HepG2 (cell line): ENCODE results near the gene LRBA. TPM values are rescaled to one million over a fixed set of nuclear protein-coding genes. Genes with fewer than 3 reads are reported as not detected.

Experiments
- ATAC-seq: fragments of 200-7000 bp; cut with Tn5 transposase; 3 replicates; pipeline ENCODE4 v1.9.1; 2020; ENCODE audit warnings: mild to moderate bottlenecking, moderate library complexity
- BruUV-seq: library from RNA; stranded (reverse); fragments of 400-500 nt; replicated peaks from 2 replicates; lab custom pipeline; 2021; lab: Mats Ljungman, UMichigan
- CTCF ChIA-PET: fragments of 300-600 bp; formaldehyde crosslinking; extraction: SDS; loops from one replicate; lab custom pipeline; 2021; ENCODE audit warnings: low total read pairs, inconsistent platforms, low intra/inter-chr PET ratio; lab: Yijun Ruan, JAX
- POLR2A ChIA-PET: fragments of 350-600 bp; sonication (Branson Sonifier 250); formaldehyde crosslinking; loops from one replicate; lab custom pipeline; 2020; ENCODE audit warnings: antibody characterized with exemption, inconsistent platforms; lab: Yijun Ruan, JAX
- DNase-seq: peaks from one replicate; pipeline ENCODE4 v3.0.0-alpha.2; 2015; ENCODE audit warnings: low spot score
- FAIRE-seq: peaks from 3 replicates; lab custom pipeline; 2011; peaks lifted over from hg19 to GRCh38; lab: Jason Lieb, UNC
- H2AFZ ChIP-seq: one replicate; pipeline ENCODE4 v1.6.1; 2011; ENCODE audit warnings: low read length, inconsistent platforms
- H3K27ac ChIP-seq: fragments of 300-600 bp; 3 replicates; pipeline ENCODE4 v1.8.0; 2011; ENCODE audit warnings: mixed run types, mild to moderate bottlenecking, mixed read lengths, low read length, inconsistent platforms; ENCODE audit not compliant: insufficient read depth; ENCODE audit errors: extremely low read length
- H3K27me3 ChIP-seq, 2 experiments: fragments of 200-600 bp in 1 of 2; 2 replicates in 1 of 2; 3 replicates in 1 of 2; pipeline versions ENCODE4 v1.6.0 to v1.8.0; 2011; ENCODE audit warnings: low read length in 2 of 2, mild to moderate bottlenecking in 2 of 2, moderate library complexity in 2 of 2, inconsistent platforms in 1 of 2; ENCODE audit not compliant: insufficient read depth in 2 of 2, control insufficient read depth in 1 of 2
- H3K36me3 ChIP-seq, 2 experiments: fragments of 200-600 bp in 1 of 2; replicated peaks in 1 of 2; 2 replicates in 1 of 2; 3 replicates in 1 of 2; pipeline versions ENCODE4 v1.5.1 to v1.8.0; 2011; ENCODE audit warnings: low read length in 2 of 2, inconsistent platforms in 1 of 2; ENCODE audit not compliant: insufficient read depth in 2 of 2, control insufficient read depth in 1 of 2
- H3K4me1 ChIP-seq: 2 replicates; pipeline ENCODE4 v1.5.1; 2012; ENCODE audit warnings: low read length, inconsistent platforms; ENCODE audit not compliant: insufficient read depth
- H3K4me2 ChIP-seq: 2 replicates; pipeline ENCODE4 v1.6.0; 2011; ENCODE audit warnings: low read depth, low read length, inconsistent platforms
- H3K4me3 ChIP-seq, 3 experiments: fragments of 200-600 bp in 1 of 3; sonication (generic), shearing (Covaris generic) in 1 of 3; replicated peaks in 1 of 3; 2 replicates each; pipeline ENCODE4 v1.5.1; 2011 to 2016; ENCODE audit warnings: low read length in 3 of 3, inconsistent platforms in 2 of 3, low read depth in 2 of 3, mild to moderate bottlenecking in 2 of 3, control low read depth in 1 of 3, mixed read lengths in 1 of 3; ENCODE audit not compliant: insufficient read depth in 1 of 3
- H3K79me2 ChIP-seq: one replicate; pipeline ENCODE4 v1.6.1; 2011; ENCODE audit warnings: low read length, inconsistent platforms; ENCODE audit not compliant: insufficient read depth
- H3K9ac ChIP-seq: 2 replicates; pipeline ENCODE4 v1.6.0; 2011; ENCODE audit warnings: mild to moderate bottlenecking, low read depth, low read length, inconsistent platforms; ENCODE audit not compliant: insufficient read depth
- H3K9me3 ChIP-seq: 2 replicates; pipeline ENCODE4 v1.5.1; 2012; ENCODE audit warnings: mild to moderate bottlenecking, low read length
- H4K20me1 ChIP-seq: 2 replicates; pipeline ENCODE4 v1.6.0; 2011; ENCODE audit warnings: inconsistent platforms, mild to moderate bottlenecking, low read length, moderate library complexity; ENCODE audit not compliant: insufficient read depth
- CEBPG ChIP-seq: IDR thresholded peaks from 2 replicates; pipeline ENCODE4 v1.6.1; 2016
- FOXJ3 ChIP-seq: sonication (generic); formaldehyde crosslinking; IDR thresholded peaks from 2 replicates; pipeline ENCODE4 v1.4.0; 2020; ENCODE audit warnings: missing genetic modification reagents, mild to moderate bottlenecking, borderline replicate concordance
- KLF13 ChIP-seq: sonication (generic); formaldehyde crosslinking; IDR thresholded peaks from 2 replicates; pipeline ENCODE4 v1.4.0; 2020; ENCODE audit warnings: mild to moderate bottlenecking, missing genetic modification reagents
- PAX8 ChIP-seq: sonication (generic); formaldehyde crosslinking; IDR thresholded peaks from 2 replicates; pipeline ENCODE4 v1.8.0; 2022; ENCODE audit warnings: mild to moderate bottlenecking, missing genetic modification reagents, borderline replicate concordance
- RNF2 ChIP-seq: fragments of 450-650 bp; conservative IDR thresholded peaks from 2 replicates; pipeline ENCODE4 v1.6.1; 2016; ENCODE audit warnings: low read depth
- SIN3A ChIP-seq: IDR thresholded peaks from 2 replicates; pipeline ENCODE4 v1.6.1; 2011; ENCODE audit warnings: low read depth, mild to moderate bottlenecking, control low read depth, low read length, borderline replicate concordance
- ZEB1 ChIP-seq: IDR thresholded peaks from 2 replicates; pipeline ENCODE4 v1.6.1; 2012; ENCODE audit warnings: mild to moderate bottlenecking, low read depth, inconsistent platforms; ENCODE audit not compliant: insufficient replicate concordance
- ZNF225 ChIP-seq: sonication (generic); formaldehyde crosslinking; IDR thresholded peaks from 2 replicates; pipeline ENCODE4 v1.4.0; 2020; ENCODE audit warnings: mild to moderate bottlenecking, missing genetic modification reagents
- ZNF274 ChIP-seq: sonication (generic); formaldehyde crosslinking; IDR thresholded peaks from 2 replicates; pipeline ENCODE4 v1.5.1; 2020; ENCODE audit warnings: mild to moderate bottlenecking, missing genetic modification reagents
- ZNF350 ChIP-seq: sonication (generic); formaldehyde crosslinking; IDR thresholded peaks from 2 replicates; pipeline ENCODE4 v1.4.0; 2020; ENCODE audit warnings: mild to moderate bottlenecking, low read depth, missing genetic modification reagents, borderline replicate concordance
- ZNF558 ChIP-seq: sonication (generic); formaldehyde crosslinking; IDR thresholded peaks from 2 replicates; pipeline ENCODE4 v1.9.0; 2022; ENCODE audit warnings: mild to moderate bottlenecking, missing genetic modification reagents, borderline replicate concordance
- ZNF644 ChIP-seq: IDR thresholded peaks from 2 replicates; pipeline ENCODE4 v1.6.1; 2016; ENCODE audit warnings: low read depth
- WGBS: methylation state at CpG from one replicate; pipeline ENCODE4 v1.1.6; 2017; ENCODE audit warnings: low lambda C conversion rate; 5-methylcytosine and 5-hydroxymethylcytosine counted together
- in situ Hi-C: cut with HindIII; loops from 2 replicates; pipeline ENCODE4 v1.10.0; 2017; ENCODE audit warnings: low pct_unique_long_range_greater_than_20kb; ENCODE audit not compliant: extremely low pct_ligation_motif_present
- intact Hi-C: fragments of 100-400 bp; cut with micrococcal nuclease; formaldehyde crosslinking; loops from one replicate; pipeline ENCODE4 v1.10.0; 2022; ENCODE audit not compliant: unreplicated experiment
- polyA plus RNA-seq, 8 experiments: library from polyadenylated mRNA; depleted of rRNA in 3 of 8; stranded (reverse) in 7 of 8; unstranded in 1 of 8; fragments of >200 nt; fragmentation: Illumina TruSeq in 4 of 8; extraction: Trizol in 4 of 8; gene quantifications; 2 replicates each; pipeline versions ENCODE4 v1.2.1 to v1.2.3, GENCODE V29; 2011 to 2016; ENCODE audit warnings: low read depth in 4 of 8, missing spikeins in 1 of 8, mixed read lengths in 1 of 8; ENCODE audit not compliant: insufficient read depth in 1 of 8
- total RNA-seq, 5 experiments: library from RNA; depleted of rRNA; stranded (reverse); fragments of >200 nt; fragmentation: Illumina TruSeq; extraction: Trizol; gene quantifications; 2 replicates each; pipeline ENCODE4 v1.2.3, GENCODE V29; 2016; ENCODE audit warnings: low read depth in 1 of 5
- TF ChIP-seq, protein P1 (sequence below): sonication (generic); formaldehyde crosslinking; IDR thresholded peaks from 2 replicates; pipeline ENCODE4 v1.4.0; 2020; ENCODE audit warnings: missing genetic modification reagents, borderline replicate concordance
- TF ChIP-seq, protein P2 (sequence below): sonication (generic); formaldehyde crosslinking; IDR thresholded peaks from 2 replicates; pipeline ENCODE4 v1.5.0; 2020; ENCODE audit warnings: mild to moderate bottlenecking, missing genetic modification reagents, borderline replicate concordance
- TF ChIP-seq, protein P3 (sequence below): sonication (generic); formaldehyde crosslinking; IDR thresholded peaks from 2 replicates; pipeline ENCODE4 v1.4.0; 2020; ENCODE audit warnings: missing genetic modification reagents, borderline replicate concordance

LRBA gene
- total and polyA plus RNA-seq, 2 of the 13 experiments (the other 11 are each of a cell fraction or from before 2014, with no cell fraction given) = 21.0 to 37.2 TPM

DNA sequence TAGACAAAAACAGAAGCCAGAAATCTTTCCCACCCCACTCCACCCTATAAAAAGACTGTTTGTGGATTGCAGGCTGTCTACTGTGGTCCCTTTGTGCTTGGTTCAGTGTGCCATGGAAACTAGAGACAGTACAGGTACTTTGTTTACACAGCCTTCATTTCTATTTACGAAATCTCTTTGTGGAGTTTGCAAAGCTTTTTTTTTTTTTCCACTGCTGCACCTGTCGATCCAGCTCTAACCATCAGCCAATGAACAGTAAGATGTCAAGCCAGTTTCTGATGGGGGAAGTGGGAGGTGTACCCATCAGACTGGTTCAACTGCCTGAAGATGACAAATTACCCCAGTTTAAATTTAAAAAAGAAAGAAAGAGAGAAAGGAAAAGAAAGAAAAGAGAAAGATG is 20.2 kb upstream of the LRBA start:
- 4% methylated on average over 2 of the region's 2 CpGs for WGBS
- H3K4me1 ChIP-seq = peaks cover 23% of the 10 kb centered on the region
- POLR2A ChIA-PET = no interaction called here
- H3K79me2 ChIP-seq = no peaks in the 10 kb centered on the region
- H3K27ac ChIP-seq = no peak overlapping the region
- in situ Hi-C loops (no loop called here), intact Hi-C loops (no loop called here)
- H2AFZ ChIP-seq = no peak overlapping the region
- peak; percentile 88 for ATAC-seq
- no peaks in the 10 kb centered on the region for H3K9me3 ChIP-seq
- H3K9ac ChIP-seq = no peak overlapping the region
- no peak overlapping the region for H3K4me3 ChIP-seq
- BruUV-seq = no TSS peak
- no peaks in the 10 kb centered on the region for H3K27me3 ChIP-seq
- CTCF ChIA-PET = no interaction called here
- no peaks in the 10 kb centered on the region for H3K36me3 ChIP-seq
- H4K20me1 ChIP-seq = no peaks in the 10 kb centered on the region
- no peak overlapping the region for H3K4me2 ChIP-seq
- DNase-seq = peak; percentile 41
- no peak for FAIRE-seq
- TF ChIP-seq ZNF644 (CRISPR knock-in tag) (0 out of 2 replicates have a peak, but pooled peaks have one; percentile 24), KLF13 (CRISPR knock-in tag) (no peak), ZEB1 (peak; percentile 96), PAX8 (CRISPR knock-in tag) (no peak), CEBPG (CRISPR knock-in tag) (peak; percentile 33; the same call in 1 of the 2 replicates), ZNF225 (CRISPR knock-in tag) (no peak), RNF2 (no peak), SIN3A (no peak), ZNF350 (CRISPR knock-in tag) (no peak), ZNF558 (CRISPR knock-in tag) (no peak), ZNF274 (CRISPR knock-in tag) (no peak), FOXJ3 (CRISPR knock-in tag) (no peak)
- TF ChIP-seq, protein P1, sequence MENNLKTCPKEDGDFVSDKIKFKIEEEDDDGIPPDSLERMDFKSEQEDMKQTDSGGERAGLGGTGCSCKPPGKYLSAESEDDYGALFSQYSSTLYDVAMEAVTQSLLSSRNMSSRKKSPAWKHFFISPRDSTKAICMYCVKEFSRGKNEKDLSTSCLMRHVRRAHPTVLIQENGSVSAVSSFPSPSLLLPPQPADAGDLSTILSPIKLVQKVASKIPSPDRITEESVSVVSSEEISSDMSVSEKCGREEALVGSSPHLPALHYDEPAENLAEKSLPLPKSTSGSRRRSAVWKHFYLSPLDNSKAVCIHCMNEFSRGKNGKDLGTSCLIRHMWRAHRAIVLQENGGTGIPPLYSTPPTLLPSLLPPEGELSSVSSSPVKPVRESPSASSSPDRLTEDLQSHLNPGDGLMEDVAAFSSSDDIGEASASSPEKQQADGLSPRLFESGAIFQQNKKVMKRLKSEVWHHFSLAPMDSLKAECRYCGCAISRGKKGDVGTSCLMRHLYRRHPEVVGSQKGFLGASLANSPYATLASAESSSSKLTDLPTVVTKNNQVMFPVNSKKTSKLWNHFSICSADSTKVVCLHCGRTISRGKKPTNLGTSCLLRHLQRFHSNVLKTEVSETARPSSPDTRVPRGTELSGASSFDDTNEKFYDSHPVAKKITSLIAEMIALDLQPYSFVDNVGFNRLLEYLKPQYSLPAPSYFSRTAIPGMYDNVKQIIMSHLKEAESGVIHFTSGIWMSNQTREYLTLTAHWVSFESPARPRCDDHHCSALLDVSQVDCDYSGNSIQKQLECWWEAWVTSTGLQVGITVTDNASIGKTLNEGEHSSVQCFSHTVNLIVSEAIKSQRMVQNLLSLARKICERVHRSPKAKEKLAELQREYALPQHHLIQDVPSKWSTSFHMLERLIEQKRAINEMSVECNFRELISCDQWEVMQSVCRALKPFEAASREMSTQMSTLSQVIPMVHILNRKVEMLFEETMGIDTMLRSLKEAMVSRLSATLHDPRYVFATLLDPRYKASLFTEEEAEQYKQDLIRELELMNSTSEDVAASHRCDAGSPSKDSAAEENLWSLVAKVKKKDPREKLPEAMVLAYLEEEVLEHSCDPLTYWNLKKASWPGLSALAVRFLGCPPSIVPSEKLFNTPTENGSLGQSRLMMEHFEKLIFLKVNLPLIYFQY (CRISPR knock-in tag) = no peak
- TF ChIP-seq, protein P2, sequence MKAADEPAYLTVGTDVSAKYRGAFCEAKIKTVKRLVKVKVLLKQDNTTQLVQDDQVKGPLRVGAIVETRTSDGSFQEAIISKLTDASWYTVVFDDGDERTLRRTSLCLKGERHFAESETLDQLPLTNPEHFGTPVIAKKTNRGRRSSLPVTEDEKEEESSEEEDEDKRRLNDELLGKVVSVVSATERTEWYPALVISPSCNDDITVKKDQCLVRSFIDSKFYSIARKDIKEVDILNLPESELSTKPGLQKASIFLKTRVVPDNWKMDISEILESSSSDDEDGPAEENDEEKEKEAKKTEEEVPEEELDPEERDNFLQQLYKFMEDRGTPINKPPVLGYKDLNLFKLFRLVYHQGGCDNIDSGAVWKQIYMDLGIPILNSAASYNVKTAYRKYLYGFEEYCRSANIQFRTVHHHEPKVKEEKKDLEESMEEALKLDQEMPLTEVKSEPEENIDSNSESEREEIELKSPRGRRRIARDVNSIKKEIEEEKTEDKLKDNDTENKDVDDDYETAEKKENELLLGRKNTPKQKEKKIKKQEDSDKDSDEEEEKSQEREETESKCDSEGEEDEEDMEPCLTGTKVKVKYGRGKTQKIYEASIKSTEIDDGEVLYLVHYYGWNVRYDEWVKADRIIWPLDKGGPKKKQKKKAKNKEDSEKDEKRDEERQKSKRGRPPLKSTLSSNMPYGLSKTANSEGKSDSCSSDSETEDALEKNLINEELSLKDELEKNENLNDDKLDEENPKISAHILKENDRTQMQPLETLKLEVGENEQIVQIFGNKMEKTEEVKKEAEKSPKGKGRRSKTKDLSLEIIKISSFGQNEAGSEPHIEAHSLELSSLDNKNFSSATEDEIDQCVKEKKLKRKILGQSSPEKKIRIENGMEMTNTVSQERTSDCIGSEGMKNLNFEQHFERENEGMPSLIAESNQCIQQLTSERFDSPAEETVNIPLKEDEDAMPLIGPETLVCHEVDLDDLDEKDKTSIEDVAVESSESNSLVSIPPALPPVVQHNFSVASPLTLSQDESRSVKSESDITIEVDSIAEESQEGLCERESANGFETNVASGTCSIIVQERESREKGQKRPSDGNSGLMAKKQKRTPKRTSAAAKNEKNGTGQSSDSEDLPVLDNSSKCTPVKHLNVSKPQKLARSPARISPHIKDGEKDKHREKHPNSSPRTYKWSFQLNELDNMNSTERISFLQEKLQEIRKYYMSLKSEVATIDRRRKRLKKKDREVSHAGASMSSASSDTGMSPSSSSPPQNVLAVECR (CRISPR knock-in tag) = no peak
- TF ChIP-seq, protein P3, sequence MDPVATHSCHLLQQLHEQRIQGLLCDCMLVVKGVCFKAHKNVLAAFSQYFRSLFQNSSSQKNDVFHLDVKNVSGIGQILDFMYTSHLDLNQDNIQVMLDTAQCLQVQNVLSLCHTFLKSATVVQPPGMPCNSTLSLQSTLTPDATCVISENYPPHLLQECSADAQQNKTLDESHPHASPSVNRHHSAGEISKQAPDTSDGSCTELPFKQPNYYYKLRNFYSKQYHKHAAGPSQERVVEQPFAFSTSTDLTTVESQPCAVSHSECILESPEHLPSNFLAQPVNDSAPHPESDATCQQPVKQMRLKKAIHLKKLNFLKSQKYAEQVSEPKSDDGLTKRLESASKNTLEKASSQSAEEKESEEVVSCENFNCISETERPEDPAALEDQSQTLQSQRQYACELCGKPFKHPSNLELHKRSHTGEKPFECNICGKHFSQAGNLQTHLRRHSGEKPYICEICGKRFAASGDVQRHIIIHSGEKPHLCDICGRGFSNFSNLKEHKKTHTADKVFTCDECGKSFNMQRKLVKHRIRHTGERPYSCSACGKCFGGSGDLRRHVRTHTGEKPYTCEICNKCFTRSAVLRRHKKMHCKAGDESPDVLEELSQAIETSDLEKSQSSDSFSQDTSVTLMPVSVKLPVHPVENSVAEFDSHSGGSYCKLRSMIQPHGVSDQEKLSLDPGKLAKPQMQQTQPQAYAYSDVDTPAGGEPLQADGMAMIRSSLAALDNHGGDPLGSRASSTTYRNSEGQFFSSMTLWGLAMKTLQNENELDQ = no peak
